Measurements from ENCODE around the gene FARSB.

Gene FARSB

GRCh38 chr2:222641336-222641735 lies 14.6 kb downstream of the FARSB start:
- TF ChIP-seq CTCF (IDR thresholded peaks at IDR 0.05; ENCODE audit: low read depth, low read length, poor library complexity, severe bottlenecking) (no peak), EZH2phosphoT487 (IDR thresholded peaks at IDR 0.05; ENCODE audit: borderline replicate concordance, low read length) (no peak)
- Histone ChIP-seq H3K36me3 (ENCODE audit: control insufficient read depth, low read length) (peaks cover 90% of the 10 kb centered on the region), H3K27ac (ENCODE audit: low read depth, low read length) (no peak overlapping the region), H3K4me2 (ENCODE audit: low read length) (no peak overlapping the region), H3K79me2 (ENCODE audit: control insufficient read depth, low read length) (peaks cover 35% of the 10 kb centered on the region), H3K27me3 (ENCODE audit: control insufficient read depth, low read length) (no peaks in the 10 kb centered on the region), H3K4me1 (ENCODE audit: control insufficient read depth, low read length) (no peaks in the 10 kb centered on the region), H3K9me2 (replicated peaks; ENCODE audit: control insufficient read depth, low read length) (no peaks in the 10 kb centered on the region), H3F3A (ENCODE audit: control insufficient read depth, insufficient read depth) (peaks cover 14% of the 10 kb centered on the region; the same call in 1 of the 2 replicates), H4K20me1 (ENCODE audit: control insufficient read depth, insufficient read depth, low read depth, low read length) (no peaks in the 10 kb centered on the region), H3K4me3 (ENCODE audit: low read length) (no peak overlapping the region), H3K9me3 (ENCODE audit: control insufficient read depth, insufficient read depth, low read length) (no peaks in the 10 kb centered on the region)

- Histone ChIP-seq H3K9me2 (replicated peaks; ENCODE audit: control insufficient read depth, low read length) (no peaks in the 10 kb centered on the region), H3K9me3 (ENCODE audit: control insufficient read depth, insufficient read depth, low read length) (no peaks in the 10 kb centered on the region), H3K36me3 (ENCODE audit: control insufficient read depth, low read length) (peaks cover 83% of the 10 kb centered on the region), H3F3A (ENCODE audit: control insufficient read depth, insufficient read depth) (no peaks in the 10 kb centered on the region), H3K4me2 (ENCODE audit: low read length) (no peak overlapping the region), H3K79me2 (ENCODE audit: control insufficient read depth, low read length) (peaks cover 4% of the 10 kb centered on the region; the same call in 1 of the 2 replicates), H3K27ac (ENCODE audit: low read depth, low read length) (no peak overlapping the region), H4K20me1 (ENCODE audit: control insufficient read depth, insufficient read depth, low read depth, low read length) (no peaks in the 10 kb centered on the region), H3K4me1 (ENCODE audit: control insufficient read depth, low read length) (no peaks in the 10 kb centered on the region), H3K4me3 (ENCODE audit: low read length) (no peak overlapping the region), H3K27me3 (ENCODE audit: control insufficient read depth, low read length) (no peaks in the 10 kb centered on the region)
- TF ChIP-seq CTCF (IDR thresholded peaks at IDR 0.05; ENCODE audit: low read depth, low read length, poor library complexity, severe bottlenecking) (no peak), EZH2phosphoT487 (IDR thresholded peaks at IDR 0.05; ENCODE audit: borderline replicate concordance, low read length) (no peak)
Measured at GRCh38 chr2:222637067-222637466, 18.8 kb downstream of the FARSB start.

GRCh38 chr2:222635295-222635694 lies 20.6 kb downstream of the FARSB start:
- Histone ChIP-seq H3K36me3 (ENCODE audit: control insufficient read depth, low read length) (peaks cover 84% of the 10 kb centered on the region), H3K4me2 (ENCODE audit: low read length) (no peak overlapping the region)

More at GRCh38 chr2:222635295-222635694, 20.6 kb downstream of the FARSB start:
- no peaks in the 10 kb centered on the region for H3K79me2 ChIP-seq (ENCODE audit: control insufficient read depth, low read length)
- no peaks in the 10 kb centered on the region for H4K20me1 ChIP-seq (ENCODE audit: control insufficient read depth, insufficient read depth, low read depth, low read length)
- H3K27ac ChIP-seq (ENCODE audit: low read depth, low read length), result no peak overlapping the region
- no peaks in the 10 kb centered on the region for H3K9me2 ChIP-seq (replicated peaks; ENCODE audit: control insufficient read depth, low read length)
- no peaks in the 10 kb centered on the region for H3F3A ChIP-seq (ENCODE audit: control insufficient read depth, insufficient read depth)
- H3K27me3 ChIP-seq (ENCODE audit: control insufficient read depth, low read length), result no peaks in the 10 kb centered on the region
- no peaks in the 10 kb centered on the region for H3K4me1 ChIP-seq (ENCODE audit: control insufficient read depth, low read length)
- no peak for TF ChIP-seq CTCF (IDR thresholded peaks at IDR 0.05; ENCODE audit: low read depth, low read length, poor library complexity, severe bottlenecking)
- H3K4me3 ChIP-seq (ENCODE audit: low read length), result no peak overlapping the region
- H3K9me3 ChIP-seq (ENCODE audit: control insufficient read depth, insufficient read depth, low read length), result no peaks in the 10 kb centered on the region

All from DOHH2 (cell line).